Stimulated activated CD4-positive, alpha-beta T cell treated with anti-CD3 and anti-CD28 coated beads, Interleukin-12 subunit alpha, Interleukin-12 subunit beta, amount 100 ng/mL, for 48 hours (primary cell): Measurements from ENCODE around the gene BABAM1.
A peak's percentile ranks its signal among the peaks of the same experiment; 100 is the strongest.
"Not testable (repeated sequence)": the region's sequence is repeated elsewhere in the genome, so short reads cannot be mapped to it uniquely, and the experiment has no call there.

Experiments
- DNase-seq, 3 donors: peaks; one replicate each; pipeline ENCODE4 v3.0.0-alpha.2; 2020; ENCODE audit warnings: low read depth in 2 of 3, low spot score in 1 of 3

Gene BABAM1

GRCh38 chr19:17268754-17269153, 1.5 kb downstream of the BABAM1 start:
- DNase-seq = no peak

GRCh38 chr19:17274892-17275291, 7.6 kb downstream of the BABAM1 start:
- DNase-seq = not testable (repeated sequence)

GRCh38 chr19:17275441-17276175, 8.4 kb downstream of the BABAM1 start:
- DNase-seq = no peak

- no peak for DNase-seq
Measured at GRCh38 chr19:17279436-17279835, 12.2 kb downstream of the BABAM1 start.

- peak in 1 of 3 donors; percentile 42 for DNase-seq
Measured at GRCh38 chr19:17281391-17282304, 14.4 kb downstream of the BABAM1 start, which contains the start of gene ANKLE1. Gene ANKLE1 (plus strand): TSS chr19:17281901. CDS start chr19:17281921, 20 bp downstream.

GRCh38 chr19:17282488-17283125, 15.4 kb downstream of the BABAM1 start:
- peak; percentile 73 to 81 (median 80) for DNase-seq

GRCh38 chr19:17283504-17283996, 16.3 kb downstream of the BABAM1 start:
- no peak for DNase-seq

- DNase-seq = no peak
Measured at GRCh38 chr19:17285415-17286135, 18.3 kb downstream of the BABAM1 start.

- DNase-seq = no peak
Measured at GRCh38 chr19:17286263-17286662, 19.0 kb downstream of the BABAM1 start.

GRCh38 chr19:17286752-17287151, 19.5 kb downstream of the BABAM1 start:
- DNase-seq = no peak

- peak in 2 of 3 donors; percentile 53 to 57 for DNase-seq
Measured at GRCh38 chr19:17289489-17289888, 22.2 kb downstream of the BABAM1 start.

- DNase-seq = peak; percentile 61 to 84 (median 73)
Measured at GRCh38 chr19:17292301-17293074, 25.2 kb downstream of the BABAM1 start.

- DNase-seq = no peak
Measured at GRCh38 chr19:17293605-17294004, 26.4 kb downstream of the BABAM1 start.

- peak; percentile 54 to 69 (median 59) for DNase-seq
Measured at GRCh38 chr19:17294051-17294891, 27.0 kb downstream of the BABAM1 start.

GRCh38 chr19:17295551-17295950, 28.3 kb downstream of the BABAM1 start:
- not testable (repeated sequence) for DNase-seq

- DNase-seq = no peak
Measured at GRCh38 chr19:17296273-17296672, 29.0 kb downstream of the BABAM1 start.

GRCh38 chr19:17296976-17297375, 29.7 kb downstream of the BABAM1 start:
- no peak for DNase-seq

- no peak for DNase-seq
Measured at GRCh38 chr19:17300992-17301619, 33.9 kb downstream of the BABAM1 start.
